Middle frontal gyrus (tissue), 1 donor: ENCODE results near the gene MAP3K7CL.
"Not testable (repeated sequence)": the region's sequence is repeated elsewhere in the genome, so short reads cannot be mapped to it uniquely, and the experiment has no call there.

Experiments
- DNase-seq: peaks from one replicate; pipeline ENCODE4 v3.0.0-alpha.2; 2015; ENCODE audit warnings: low spot score; ENCODE audit errors: extremely low spot score

MAP3K7CL gene

DNA sequence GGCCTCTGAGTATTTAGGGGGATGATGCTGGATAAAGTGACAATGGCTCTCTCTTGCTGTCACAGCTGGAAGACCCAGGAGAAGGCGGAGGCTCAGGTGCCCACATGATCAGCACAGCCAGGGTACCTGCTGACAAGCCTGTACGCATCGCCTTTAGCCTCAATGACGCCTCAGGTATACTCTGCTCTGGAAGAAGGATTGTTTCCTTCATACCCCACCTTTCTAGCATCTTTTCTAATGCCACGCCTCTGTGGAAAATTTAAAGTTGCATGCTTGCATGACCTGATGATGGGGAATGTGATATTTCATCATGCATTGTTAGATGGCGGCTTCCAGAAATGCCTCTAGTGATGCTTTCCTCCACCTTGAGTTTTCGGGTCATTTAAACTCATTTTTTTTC is 2.8 kb downstream of the MAP3K7CL start:
- DNase-seq: no peak

DNA sequence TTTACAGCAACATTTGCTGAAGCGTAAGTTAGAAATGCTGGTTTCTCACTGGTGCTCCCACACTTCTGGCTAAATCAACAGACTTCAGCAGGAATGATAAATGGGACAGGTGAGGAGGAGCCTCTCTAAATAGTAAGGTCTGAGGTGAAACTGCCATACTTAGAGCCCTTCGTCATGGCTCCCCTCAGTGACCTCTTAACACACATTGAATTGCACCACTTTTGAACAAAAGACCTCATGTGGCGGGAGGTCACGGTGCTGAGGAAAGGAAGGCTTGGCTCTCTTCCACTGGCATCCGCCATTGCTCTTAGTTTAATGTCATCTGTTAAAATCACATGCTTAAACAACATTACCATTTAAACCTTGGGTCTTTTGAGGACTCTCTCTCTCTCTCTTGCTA is 3.4 kb downstream of the MAP3K7CL start:
- DNase-seq: no peak

DNA sequence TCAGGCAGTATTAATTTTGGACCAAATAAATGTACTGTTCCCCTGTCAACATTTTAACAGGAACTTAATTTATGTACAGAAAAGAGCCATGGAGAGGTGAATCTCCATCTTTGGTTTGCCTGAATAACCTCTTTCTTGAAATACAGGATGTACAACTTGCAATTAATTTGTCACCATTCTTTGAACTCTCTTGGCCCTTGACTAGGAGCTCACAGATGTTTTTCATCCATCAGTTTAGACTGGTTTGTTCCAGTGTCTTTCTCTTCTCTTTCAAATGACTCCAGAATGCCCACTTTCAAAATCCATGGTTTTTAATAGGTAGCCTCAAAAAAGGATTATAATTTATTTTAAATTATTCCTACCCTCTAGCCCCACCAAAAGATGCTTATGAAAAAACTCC is 5.0 kb downstream of the MAP3K7CL start:
- no peak for DNase-seq

DNA sequence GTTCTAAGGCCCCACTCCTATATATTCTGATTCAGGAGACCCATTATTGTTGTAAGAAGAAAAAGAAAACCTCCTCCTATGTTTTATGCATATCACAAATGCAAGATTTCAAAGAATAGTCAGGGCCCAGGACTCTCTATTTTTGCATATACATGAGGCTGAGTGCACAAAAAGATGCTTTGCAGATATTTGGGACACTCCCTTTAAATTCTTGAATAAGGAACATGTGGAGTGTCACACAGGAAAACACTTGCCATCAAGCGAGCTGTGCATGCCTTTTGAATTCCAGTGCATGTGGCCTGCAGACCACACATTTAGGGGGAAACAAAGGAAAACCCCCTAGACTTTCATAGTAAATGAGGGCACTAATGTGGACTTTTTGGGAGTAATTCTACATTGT is 5.6 kb downstream of the MAP3K7CL start:
- DNase-seq: no peak

DNA sequence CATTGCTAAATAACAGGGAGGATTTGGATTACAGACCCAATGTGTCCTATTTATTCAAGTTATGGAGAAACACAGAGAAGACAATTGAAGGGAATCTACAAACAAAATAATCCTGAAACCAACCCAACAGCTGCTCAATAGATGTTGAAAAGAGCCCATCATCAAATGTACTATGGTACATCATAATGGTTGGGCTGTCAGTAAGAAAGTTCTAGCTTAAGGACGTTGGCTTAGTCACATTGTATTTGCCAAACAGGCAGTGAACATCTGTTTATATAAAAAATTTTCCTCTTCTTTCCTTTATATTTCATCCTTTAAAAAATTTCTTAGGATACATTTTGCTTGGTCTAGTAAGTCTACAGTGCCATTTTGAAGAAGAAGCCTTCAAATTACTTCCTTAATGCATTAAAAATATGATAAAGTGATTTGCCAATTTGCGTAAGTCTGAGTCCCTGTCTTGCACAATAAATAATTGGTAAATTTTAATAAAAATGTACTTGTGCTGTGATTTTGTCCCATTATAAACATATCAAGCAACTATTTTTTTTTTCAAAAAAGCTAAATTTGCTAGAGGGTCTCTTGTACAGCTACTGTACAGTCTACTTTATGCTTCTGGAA is 14.4 kb downstream of the MAP3K7CL start:
- DNase-seq: no peak

DNA sequence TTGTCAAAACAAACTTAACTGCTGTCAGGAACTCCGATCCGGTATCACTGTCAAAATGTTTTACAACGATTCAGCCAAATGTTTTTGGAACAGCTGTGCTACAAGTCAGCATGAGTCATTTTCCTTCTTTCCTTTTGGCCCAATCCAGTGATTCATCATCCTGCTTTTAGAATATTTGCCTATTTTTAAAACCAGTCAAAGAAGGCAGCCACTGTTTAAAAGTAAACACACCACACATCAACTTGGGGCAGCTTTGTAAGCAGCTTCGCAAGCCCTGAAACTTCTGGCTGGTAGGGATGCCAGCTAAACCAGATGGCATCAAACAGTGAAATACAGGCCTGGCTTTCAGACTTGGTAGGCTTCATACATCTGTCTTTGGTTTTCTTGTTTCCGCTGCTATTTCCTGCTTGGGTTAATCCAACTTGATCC is 14.9 kb downstream of the MAP3K7CL start:
- DNase-seq: peak; percentile 40

DNA sequence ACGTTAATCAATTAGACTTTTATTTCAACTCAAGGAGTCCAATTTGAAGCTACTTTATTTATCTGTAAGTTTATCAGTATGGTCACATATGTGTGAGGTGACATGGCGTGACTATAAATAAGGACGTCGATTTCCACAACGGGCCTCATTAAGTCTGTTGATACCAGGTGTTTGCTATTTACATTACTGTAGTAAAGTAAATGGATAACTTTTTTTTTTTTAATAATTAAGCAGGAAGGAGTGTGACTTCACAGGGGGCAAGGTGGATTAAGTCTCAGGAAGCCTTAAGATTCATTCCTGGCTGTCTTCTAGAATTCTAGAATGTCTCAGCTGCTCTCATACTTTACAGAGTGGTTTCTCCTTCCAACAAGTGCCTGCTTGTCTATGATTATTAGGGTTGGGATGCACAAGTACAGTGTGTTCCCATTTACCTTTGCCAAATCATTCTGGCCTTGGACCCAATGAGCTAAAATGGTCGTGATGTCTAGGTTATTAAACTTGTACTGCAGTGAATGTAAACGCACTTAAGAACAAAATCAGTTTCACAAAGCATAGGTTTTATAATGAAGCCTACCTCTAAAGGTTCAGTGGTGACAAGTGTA is 15.5 kb downstream of the MAP3K7CL start:
- DNase-seq: no peak

DNA sequence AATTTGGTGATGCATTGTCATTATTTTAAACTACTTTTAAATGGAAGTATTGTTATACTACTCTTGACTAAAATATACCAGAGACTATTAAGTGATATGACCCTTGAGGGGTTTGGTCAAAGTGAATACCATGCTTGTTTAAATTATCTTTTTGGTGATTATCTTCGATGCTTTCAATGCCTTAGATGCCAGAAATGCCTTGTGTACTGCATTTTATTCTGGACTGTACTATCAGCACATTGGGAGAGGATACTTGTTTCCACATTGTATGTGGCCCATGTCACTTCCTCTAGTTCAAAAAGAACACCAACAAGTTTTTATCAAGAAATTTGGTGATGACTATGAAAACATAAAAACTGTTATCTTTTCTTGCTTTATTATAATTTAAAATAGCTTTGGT is 16.3 kb downstream of the MAP3K7CL start:
- no peak for DNase-seq

DNA sequence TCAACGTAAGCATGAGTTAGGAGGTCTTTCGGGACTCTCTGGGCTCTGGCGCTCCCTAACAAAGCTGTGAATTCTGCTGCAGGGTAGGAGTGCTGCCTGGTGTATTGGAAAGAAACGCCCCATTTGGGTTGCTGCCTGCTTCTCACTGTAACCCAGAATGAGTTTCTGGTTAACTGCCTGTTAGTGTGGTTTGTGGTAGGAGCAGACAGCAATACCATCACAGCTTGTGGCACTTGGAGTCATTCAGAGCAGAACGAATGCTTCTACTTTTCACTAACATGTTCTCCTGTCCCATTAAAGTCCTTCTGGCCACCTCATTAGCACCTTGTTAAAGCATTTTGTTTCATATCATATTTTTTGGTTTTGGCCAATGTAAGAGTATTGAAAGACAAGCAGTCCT is 18.1 kb downstream of the MAP3K7CL start:
- no peak for DNase-seq

DNA sequence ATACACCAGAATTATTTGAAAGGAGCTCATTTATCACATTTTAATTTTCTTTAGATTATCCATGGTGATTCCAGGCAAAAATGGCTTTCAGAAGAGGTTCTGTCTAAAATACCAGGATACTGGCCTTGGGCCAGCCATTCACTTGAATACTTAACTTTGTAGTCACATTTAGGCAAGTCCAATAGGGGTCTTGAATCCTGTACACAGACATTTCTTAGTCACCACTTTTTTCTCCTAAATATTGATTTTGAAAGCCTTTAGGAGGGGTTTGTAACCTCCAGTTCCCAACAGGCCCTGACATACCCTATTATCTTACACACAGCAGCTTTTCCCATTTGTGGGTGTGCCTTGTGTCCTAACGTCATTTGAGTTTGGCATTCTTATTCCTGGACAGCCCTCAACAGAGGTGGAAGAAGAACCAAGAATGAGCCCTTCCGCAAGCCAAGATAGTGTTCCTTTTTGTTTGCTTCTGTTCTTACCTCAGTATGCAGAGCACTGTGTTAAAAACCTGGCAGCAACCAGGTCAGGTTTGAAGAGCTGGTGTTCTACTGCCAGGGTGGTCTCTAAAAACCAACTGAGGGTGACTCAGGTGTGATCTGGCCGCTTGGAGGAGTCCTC is 19.5 kb downstream of the MAP3K7CL start:
- DNase-seq: no peak

DNA sequence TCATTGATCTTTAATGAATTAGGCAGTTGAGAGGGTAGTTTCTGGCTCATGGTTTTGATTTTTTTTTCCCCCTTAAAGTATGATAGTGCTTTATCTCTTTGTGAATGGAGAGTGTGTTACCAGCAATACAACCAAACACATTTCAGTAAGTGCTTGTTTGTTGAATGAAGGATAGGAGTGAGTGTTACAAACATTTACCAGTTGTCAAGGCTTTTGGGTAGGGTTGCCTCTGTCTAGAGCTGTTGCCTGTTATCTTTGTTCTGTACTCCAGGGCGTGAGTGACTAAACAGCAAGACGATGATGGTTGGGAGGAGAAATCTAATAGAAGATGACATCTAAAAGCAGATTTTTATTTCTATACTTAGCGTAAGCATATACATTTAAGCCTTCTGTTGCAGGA is 21.5 kb downstream of the MAP3K7CL start:
- DNase-seq: no peak

DNA sequence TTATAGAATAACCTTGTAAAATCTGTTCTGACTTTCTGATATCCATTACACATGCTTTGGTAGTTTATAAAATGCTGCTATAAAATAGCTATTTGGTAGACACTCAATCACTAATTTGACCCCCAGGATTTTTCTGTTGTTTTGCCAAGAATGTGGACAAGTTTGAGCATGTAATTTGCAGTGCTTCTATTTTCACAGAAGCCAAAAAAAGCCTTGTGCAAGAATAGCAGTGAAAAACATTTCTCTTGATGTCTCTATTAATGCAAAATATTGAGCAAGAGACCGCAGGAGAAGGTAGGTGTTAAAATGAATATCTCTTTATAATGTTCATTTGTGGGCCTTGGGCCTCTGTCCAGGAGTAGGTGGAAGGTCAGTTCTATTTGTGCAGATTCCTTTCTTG is 22.5 kb downstream of the MAP3K7CL start:
- no peak for DNase-seq

DNA sequence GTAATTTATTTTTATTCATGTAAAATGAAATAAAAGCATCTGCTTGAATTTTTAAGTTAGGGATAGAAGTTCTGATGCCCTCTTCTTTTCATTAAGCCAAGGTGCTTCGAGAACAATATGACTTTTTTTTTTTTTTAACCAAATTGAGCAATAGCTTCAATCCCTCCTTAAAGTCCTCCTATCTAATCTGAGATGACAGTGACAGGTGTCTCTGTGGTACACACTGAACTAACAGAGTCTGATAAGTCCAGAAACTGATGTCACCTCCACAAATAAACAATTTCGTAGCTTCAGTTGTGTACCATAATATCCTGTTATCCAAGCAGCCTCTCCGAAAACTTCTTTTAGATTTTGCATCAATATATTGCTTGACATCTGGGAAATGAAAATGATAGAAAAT is 23.8 kb downstream of the MAP3K7CL start:
- no peak for DNase-seq

DNA sequence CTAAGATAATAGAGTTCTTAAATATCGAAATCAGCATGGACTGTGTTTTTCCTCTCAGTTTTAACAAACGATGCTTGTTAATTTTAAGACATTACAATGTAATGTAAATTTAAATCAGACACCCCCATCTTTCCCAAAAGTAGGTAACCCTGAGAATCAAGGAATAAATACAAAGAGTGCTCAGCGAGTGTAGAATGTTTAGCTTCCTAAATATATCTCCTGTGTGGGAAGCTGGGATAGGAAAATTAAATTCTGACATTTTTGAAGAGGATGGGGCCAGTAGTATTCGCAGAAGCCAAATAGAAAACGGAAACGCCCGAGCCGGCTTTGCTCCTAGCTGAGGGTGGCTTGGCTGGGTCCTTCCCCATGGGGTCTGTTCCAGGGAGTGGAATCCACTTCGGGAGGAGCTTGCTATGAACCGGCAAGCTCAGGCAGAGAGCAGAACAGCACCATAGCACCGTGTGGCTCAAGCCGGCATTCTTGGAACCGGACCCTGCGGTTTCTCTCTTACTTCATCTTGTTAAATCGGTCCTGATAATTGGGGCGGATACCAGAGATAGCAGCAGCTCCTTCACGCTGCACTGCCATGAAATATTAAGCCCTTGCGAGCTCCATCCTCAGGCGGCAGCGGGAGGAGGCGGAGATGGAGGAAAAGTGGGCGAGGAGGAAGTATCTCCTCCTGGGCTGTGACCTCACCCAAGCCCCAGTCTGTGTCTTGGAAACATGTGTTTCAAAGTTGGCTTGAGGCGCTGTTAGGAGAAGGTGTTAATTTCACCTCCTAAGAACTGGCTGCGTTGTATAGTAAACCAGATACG is 24.9 kb downstream of the MAP3K7CL start:
- no peak for DNase-seq

DNA sequence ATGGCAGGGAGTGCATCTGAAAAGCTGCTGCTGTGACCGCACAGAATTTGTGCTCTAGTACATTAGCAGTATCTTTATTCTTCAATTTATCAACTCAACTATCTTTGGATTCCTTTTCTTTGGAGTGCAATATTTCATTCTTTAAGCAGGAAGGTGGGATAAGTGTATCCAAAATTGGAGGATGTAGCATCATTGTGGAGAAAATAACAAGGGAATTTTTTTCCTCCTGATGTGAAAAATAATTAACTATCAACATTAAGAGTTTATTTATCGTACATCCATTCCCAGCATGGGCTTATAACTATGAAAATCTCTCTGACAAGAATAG is 25.5 kb downstream of the MAP3K7CL start:
- DNase-seq: no peak

DNA sequence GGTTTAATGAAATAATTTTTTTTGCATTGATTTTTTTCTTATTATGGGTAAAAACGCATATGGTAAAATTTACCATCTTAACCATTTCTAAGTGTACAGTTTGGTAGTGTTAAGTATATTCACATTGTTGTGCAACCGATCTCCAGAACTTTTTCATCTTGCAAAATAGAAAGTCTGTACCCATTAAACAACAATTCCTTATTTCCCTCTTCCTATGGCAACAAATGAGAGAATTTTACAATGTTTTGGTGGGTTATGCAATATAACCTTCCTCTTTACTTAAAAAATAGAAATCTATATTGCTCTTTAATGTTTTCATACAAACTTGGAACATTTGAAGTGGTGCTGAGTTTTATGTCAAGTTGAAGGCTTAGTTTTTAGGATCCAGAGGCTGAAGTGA is 26.6 kb downstream of the MAP3K7CL start:
- no peak for DNase-seq

DNA sequence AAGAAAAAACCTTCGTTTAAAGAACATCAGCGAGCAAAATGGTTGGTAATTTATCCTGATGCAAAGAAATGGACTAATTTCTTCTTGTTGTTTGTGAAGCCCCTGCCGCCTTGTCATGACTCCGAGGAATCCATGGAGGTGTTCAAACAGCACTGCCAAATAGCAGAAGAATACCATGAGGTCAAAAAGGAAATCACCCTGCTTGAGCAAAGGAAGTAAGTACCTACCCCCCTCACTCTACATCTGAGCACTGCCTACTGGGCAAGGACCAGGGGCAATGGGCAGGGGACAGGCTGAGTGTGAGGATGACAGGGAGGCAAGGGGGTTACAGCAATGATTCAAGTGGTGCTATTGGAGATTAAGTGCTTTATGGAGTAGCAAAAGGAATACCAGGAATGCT is 29.4 kb downstream of the MAP3K7CL start:
- no peak for DNase-seq

DNA sequence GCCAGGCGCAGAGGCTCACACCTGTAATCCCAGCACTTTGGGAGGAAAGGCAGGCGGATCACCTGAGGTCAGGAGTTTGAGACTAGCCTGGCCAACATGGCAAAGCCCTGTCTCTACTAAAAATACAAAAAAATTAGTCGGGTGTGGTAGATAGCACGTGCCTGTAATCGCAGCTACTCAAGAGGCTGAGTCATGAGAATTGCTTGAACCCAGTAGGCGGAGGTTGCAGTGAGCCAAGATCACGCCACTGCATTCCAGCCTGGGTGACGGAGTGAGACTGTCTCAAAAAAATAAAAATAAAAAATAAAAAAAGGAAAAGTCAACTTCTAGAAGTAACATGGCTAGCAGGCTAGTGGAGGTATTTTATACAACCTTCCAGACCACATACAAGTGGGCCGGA is 32.4 kb downstream of the MAP3K7CL start:
- not testable (repeated sequence) for DNase-seq

DNA sequence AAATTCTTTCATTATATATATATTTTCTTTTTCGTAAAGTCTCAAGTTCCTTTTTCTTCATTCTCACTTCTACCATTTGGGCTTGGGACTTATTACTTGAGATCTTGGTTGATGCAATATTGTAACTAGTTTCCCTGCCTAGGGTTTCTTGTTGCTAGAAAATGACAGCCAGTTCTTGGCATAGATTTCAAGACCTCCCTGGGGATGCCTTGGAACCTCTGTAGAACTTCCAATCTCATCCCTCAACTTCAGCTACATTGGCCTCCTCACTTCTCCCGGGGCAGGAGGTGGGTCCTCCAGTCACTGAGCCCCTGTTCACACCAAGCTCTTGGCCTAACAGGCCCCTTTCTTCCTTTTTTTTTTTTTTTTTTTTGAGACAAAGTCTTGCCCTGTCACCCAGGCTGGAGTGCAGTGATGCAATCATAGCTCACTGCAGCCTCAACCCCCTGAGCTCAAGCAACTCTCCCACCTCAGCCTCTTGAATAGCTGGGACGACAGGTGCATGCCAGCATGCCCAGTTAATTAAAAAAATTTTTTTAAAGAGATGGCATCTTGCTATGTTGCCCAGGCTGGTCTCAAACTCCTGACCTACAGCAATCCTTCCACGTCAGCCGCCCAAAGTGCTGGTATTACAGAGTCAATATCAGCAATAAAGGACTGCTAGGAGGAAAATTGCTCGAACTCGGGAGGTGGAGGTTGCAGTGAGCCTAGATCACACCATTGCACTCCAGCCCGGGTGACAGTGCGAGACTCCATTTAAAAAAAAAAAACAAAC is 33.1 kb downstream of the MAP3K7CL start:
- DNase-seq: no peak

DNA sequence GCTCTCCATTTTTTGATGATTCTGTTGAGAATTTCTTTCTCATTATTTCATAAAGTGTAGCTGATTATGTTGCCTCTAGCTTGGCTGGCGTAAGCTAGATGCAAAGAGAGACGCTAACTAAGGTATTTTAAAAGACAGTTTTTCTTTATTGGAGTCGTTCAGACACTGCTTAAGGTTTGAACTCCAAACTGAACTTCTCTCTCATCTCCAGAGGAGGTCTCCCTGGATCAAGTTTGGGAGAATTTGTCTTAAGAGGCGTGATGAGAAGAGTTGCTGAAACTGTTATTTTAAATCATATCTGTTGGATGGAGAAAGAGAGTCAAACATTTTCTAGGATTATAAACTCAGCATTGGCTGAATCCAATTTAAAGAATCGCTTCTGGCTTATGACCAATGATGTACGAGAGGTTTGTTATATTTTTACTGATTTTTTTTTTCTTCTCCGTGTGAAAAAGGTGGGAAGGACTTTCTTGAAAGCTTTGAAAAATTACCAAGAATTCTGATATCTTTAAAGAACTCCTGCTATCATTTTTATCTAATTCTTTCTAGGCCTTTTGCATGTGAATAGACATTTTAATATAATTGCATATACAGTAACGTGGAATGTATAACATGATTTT is 34.0 kb downstream of the MAP3K7CL start:
- peak; percentile 39 for DNase-seq

DNA sequence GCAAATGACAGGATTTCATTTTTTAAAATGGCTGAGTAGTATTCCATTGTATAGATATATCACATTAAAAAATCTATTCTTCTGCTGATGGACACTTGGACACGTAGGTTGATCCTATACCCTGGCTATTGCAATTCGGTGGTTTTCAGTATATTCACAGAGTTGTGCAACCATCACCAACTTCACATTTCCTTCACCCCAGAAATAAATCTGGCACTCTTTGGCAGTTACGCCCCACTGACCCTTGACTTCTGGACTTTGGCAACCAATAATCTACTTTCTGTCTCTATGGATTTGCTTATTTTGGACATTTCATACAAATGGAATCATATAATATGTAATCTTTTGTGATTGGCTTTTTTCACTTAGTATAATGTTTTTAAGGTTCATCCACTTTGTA is 35.9 kb downstream of the MAP3K7CL start:
- DNase-seq: no peak
